ENCODE measurements around the gene SLC7A7. TPM values are rescaled to one million over a fixed set of nuclear protein-coding genes. Genes with fewer than 3 reads are reported as not detected.
"Not testable (repeated sequence)": the region's sequence is repeated elsewhere in the genome, so short reads cannot be mapped to it uniquely, and the experiment has no call there.

The SLC7A7 gene
- total RNA-seq, 1 experiment from 2014 or later = 2.3 TPM

- H3K4me3 ChIP-seq (ENCODE audit: low read depth, low read length, poor library complexity, severe bottlenecking) = no peak overlapping the region
- H3K36me3 ChIP-seq (ENCODE audit: insufficient read depth, low read length, poor library complexity, severe bottlenecking) = no peaks in the 10 kb centered on the region
- peaks cover 4% of the 10 kb centered on the region for H3K4me1 ChIP-seq (ENCODE audit: insufficient read depth, low read length, poor library complexity, severe bottlenecking)
- ChIA-PET CTCF (no interaction called here), POLR2A (ENCODE audit: low non-redundant PET) (no interaction called here)
- no peak for TF ChIP-seq CTCF (conservative IDR thresholded peaks at IDR 0.05; ENCODE audit: low read depth, low read length)
- no peak for TF ChIP-seq EZH2 (IDR thresholded peaks at IDR 0.05; ENCODE audit: borderline replicate concordance, low read depth, low read length, poor library complexity, severe bottlenecking)
- intact Hi-C loops (cut with micrococcal nuclease; ENCODE audit: unreplicated experiment) = no loop called here
- BruUV-seq (replicated peaks) = no TSS peak
- DNase-seq (ENCODE audit: low spot score) = no peak
- H3K9me3 ChIP-seq (ENCODE audit: low read depth, low read length, poor library complexity, severe bottlenecking) = no peaks in the 10 kb centered on the region
- no peaks in the 10 kb centered on the region for H3K27me3 ChIP-seq (replicated peaks; ENCODE audit: insufficient read depth, low read depth, low read length, poor library complexity)
- peak overlapping the region; percentile 68 for H3K27ac ChIP-seq (ENCODE audit: low read depth, low read length, poor library complexity, severe bottlenecking)
Observed at GRCh38 chr14:22780941-22781300, 34.3 kb downstream of the SLC7A7 start.

DNA sequence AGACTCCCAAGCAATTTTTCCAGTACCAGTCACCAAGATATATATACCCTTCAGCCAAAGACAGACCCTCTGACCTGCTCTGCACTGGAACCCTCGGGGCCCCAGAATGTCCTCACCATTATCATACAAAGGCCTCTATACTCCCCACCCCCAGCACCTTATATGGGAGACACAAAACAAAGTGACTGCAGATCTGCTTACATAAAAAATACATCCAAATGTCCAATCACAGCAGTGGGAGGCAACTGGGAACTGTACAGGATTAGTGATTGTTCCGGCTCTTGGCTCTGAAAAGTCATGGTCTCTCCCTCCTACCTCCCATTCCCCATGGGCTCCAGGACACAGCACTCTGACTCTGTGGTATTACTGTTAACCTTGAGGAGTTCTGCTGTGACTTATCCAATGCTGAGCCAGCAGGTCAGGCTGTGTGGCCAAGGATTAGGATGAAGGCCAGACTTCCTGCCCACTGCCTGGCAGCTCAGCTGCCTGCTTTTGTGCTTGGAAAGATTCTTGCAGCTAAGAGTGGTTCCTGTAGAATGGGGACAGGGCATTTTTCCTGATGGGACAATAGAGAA lies 35.0 kb downstream of the SLC7A7 start:
- Histone ChIP-seq H3K9me3 (ENCODE audit: low read depth, low read length, poor library complexity, severe bottlenecking) (no peaks in the 10 kb centered on the region), H3K36me3 (ENCODE audit: insufficient read depth, low read length, poor library complexity, severe bottlenecking) (no peaks in the 10 kb centered on the region), H3K27ac (ENCODE audit: low read depth, low read length, poor library complexity, severe bottlenecking) (peak overlapping the region; percentile 68), H3K4me3 (ENCODE audit: low read depth, low read length, poor library complexity, severe bottlenecking) (no peak overlapping the region), H3K27me3 (replicated peaks; ENCODE audit: insufficient read depth, low read depth, low read length, poor library complexity) (no peaks in the 10 kb centered on the region), H3K4me1 (ENCODE audit: insufficient read depth, low read length, poor library complexity, severe bottlenecking) (peaks cover 4% of the 10 kb centered on the region)
- ChIA-PET POLR2A (ENCODE audit: low non-redundant PET) (no interaction called here), CTCF (no interaction called here)
- no peak for TF ChIP-seq CTCF (conservative IDR thresholded peaks at IDR 0.05; ENCODE audit: low read depth, low read length)
- no peak for TF ChIP-seq EZH2 (IDR thresholded peaks at IDR 0.05; ENCODE audit: borderline replicate concordance, low read depth, low read length, poor library complexity, severe bottlenecking)
- intact Hi-C loops (cut with micrococcal nuclease; ENCODE audit: unreplicated experiment) = no loop called here
- no TSS peak for BruUV-seq (replicated peaks)
- DNase-seq (ENCODE audit: low spot score) = peak; percentile 16

- POLR2A ChIA-PET (ENCODE audit: low non-redundant PET) = no interaction called here
- intact Hi-C loops (cut with micrococcal nuclease; ENCODE audit: unreplicated experiment) = no loop called here
- CTCF ChIA-PET = interaction anchor here (1.0 kb wide), 1 partner anchor 119 kb away, joined by 10 read pairs; no protein-coding TSS in a partner anchor
Observed at GRCh38 chr14:22778084-22778483, 37.2 kb downstream of the SLC7A7 start.

DNA sequence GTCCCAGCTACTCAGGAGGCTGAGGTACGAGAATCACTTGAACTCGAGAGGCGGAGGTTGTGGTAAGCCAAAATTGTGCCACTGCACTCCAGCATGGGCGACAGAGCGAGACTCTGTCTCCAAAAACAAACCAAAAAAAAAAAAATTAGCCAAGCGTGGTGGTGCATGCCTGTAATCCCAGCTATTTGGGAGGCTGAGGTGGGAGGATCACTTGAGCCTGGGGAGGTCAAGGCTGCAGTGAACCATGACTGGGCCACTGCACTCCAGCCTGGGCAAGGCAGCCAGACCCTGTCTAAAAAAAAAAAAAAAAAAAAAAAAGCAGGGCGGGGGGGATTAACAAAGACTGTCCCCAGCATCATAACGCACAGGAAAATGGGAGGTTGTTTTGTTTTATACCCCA lies 38.4 kb downstream of the SLC7A7 start:
- POLR2A ChIA-PET (ENCODE audit: low non-redundant PET) = interaction anchor here (0.6 to 0.7 kb wide), 2 partner anchors 34 to 49 kb away, joined by 9 to 17 read pairs; no protein-coding TSS in a partner anchor

More at GRCh38 chr14:22778084-22778483, 37.2 kb downstream of the SLC7A7 start:
- H3K27ac ChIP-seq (ENCODE audit: low read depth, low read length, poor library complexity, severe bottlenecking) = no peak overlapping the region
- H3K36me3 ChIP-seq (ENCODE audit: insufficient read depth, low read length, poor library complexity, severe bottlenecking) = peaks cover 5% of the 10 kb centered on the region
- TF ChIP-seq CTCF (conservative IDR thresholded peaks at IDR 0.05; ENCODE audit: low read depth, low read length) (no peak), EZH2 (IDR thresholded peaks at IDR 0.05; ENCODE audit: borderline replicate concordance, low read depth, low read length, poor library complexity, severe bottlenecking) (no peak)
- no TSS peak for BruUV-seq (replicated peaks)
- H3K27me3 ChIP-seq (replicated peaks; ENCODE audit: insufficient read depth, low read depth, low read length, poor library complexity) = no peaks in the 10 kb centered on the region
- H3K4me1 ChIP-seq (ENCODE audit: insufficient read depth, low read length, poor library complexity, severe bottlenecking) = peaks cover 4% of the 10 kb centered on the region
- no peaks in the 10 kb centered on the region for H3K9me3 ChIP-seq (ENCODE audit: low read depth, low read length, poor library complexity, severe bottlenecking)
- no peak for DNase-seq (ENCODE audit: low spot score)
- H3K4me3 ChIP-seq (ENCODE audit: low read depth, low read length, poor library complexity, severe bottlenecking) = no peak overlapping the region

More for the DNA sequence above, 38.4 kb downstream of the SLC7A7 start:
- DNase-seq (ENCODE audit: low spot score); H3K36me3 ChIP-seq (ENCODE audit: insufficient read depth, low read length, poor library complexity, severe bottlenecking); H3K4me1 ChIP-seq (ENCODE audit: insufficient read depth, low read length, poor library complexity, severe bottlenecking); H3K4me3 ChIP-seq (ENCODE audit: low read depth, low read length, poor library complexity, severe bottlenecking); H3K27me3 ChIP-seq (replicated peaks; ENCODE audit: insufficient read depth, low read depth, low read length, poor library complexity); H3K27ac ChIP-seq (ENCODE audit: low read depth, low read length, poor library complexity, severe bottlenecking); BruUV-seq (replicated peaks); H3K9me3 ChIP-seq (ENCODE audit: low read depth, low read length, poor library complexity, severe bottlenecking): not testable (repeated sequence)
- CTCF ChIA-PET = interaction anchor here (0.6 to 1.0 kb wide), 4 partner anchors 84 to 355 kb away, joined by 4 to 14 read pairs (median 7); no protein-coding TSS in a partner anchor
- intact Hi-C loops (cut with micrococcal nuclease; ENCODE audit: unreplicated experiment) = loop anchor here (1.0 kb wide), 1 partner anchor 76 kb away; no protein-coding TSS in a partner anchor
